HG02870 (cell line): ENCODE results near the gene SPATA13.
"Not testable (repeated sequence)": the region's sequence is repeated elsewhere in the genome, so short reads cannot be mapped to it uniquely, and the experiment has no call there.

Experiments used
- ATAC-seq: cut with Tn5 transposase; IDR thresholded peaks from one replicate; pipeline ENCODE4 v1.9.1; 2021; ENCODE audit warnings: mild to moderate bottlenecking, moderate library complexity; ENCODE audit not compliant: unreplicated experiment

SPATA13 gene

GRCh38 chr13:24306632-24307031 is 146.1 kb downstream of the SPATA13 start:
- ATAC-seq: no peak

GRCh38 chr13:24307211-24308067 is 146.9 kb downstream of the SPATA13 start:
- no peak for ATAC-seq

- no peak for ATAC-seq
Measured at GRCh38 chr13:24308068-24308445, 147.5 kb downstream of the SPATA13 start.

GRCh38 chr13:24308488-24309020 is 148.0 kb downstream of the SPATA13 start:
- no peak for ATAC-seq

- not testable (repeated sequence) for ATAC-seq
Measured at GRCh38 chr13:24309300-24309699, 148.8 kb downstream of the SPATA13 start, which contains the start of gene C1QTNF9. C1QTNF9 (plus strand) TSS chr13:24309580; CDS start chr13:24316004, 6,424 bp downstream.

GRCh38 chr13:24313439-24313838 is 152.9 kb downstream of the SPATA13 start:
- ATAC-seq: no peak

GRCh38 chr13:24317835-24318234 is 157.3 kb downstream of the SPATA13 start:
- not testable (repeated sequence) for ATAC-seq

- ATAC-seq: not testable (repeated sequence)
Measured at GRCh38 chr13:24318878-24319277, 158.4 kb downstream of the SPATA13 start.

- not testable (repeated sequence) for ATAC-seq
Measured at GRCh38 chr13:24319641-24320040, 159.1 kb downstream of the SPATA13 start.

GRCh38 chr13:24321416-24321815 is 160.9 kb downstream of the SPATA13 start:
- ATAC-seq: not testable (repeated sequence)

- not testable (repeated sequence) for ATAC-seq
Measured at GRCh38 chr13:24322470-24322869, 161.9 kb downstream of the SPATA13 start.

GRCh38 chr13:24323036-24323738 is 162.7 kb downstream of the SPATA13 start:
- ATAC-seq: no peak

GRCh38 chr13:24323739-24324075 is 163.2 kb downstream of the SPATA13 start:
- no peak for ATAC-seq

GRCh38 chr13:24327598-24327997 is 167.1 kb downstream of the SPATA13 start:
- not testable (repeated sequence) for ATAC-seq

GRCh38 chr13:24328145-24328544 is 167.6 kb downstream of the SPATA13 start:
- no peak for ATAC-seq

GRCh38 chr13:24338721-24339120 is 178.2 kb downstream of the SPATA13 start:
- no peak for ATAC-seq

GRCh38 chr13:24339937-24340607 is 179.6 kb downstream of the SPATA13 start:
- no peak for ATAC-seq

- ATAC-seq: no peak
Measured at GRCh38 chr13:24340608-24340955, 180.1 kb downstream of the SPATA13 start.

GRCh38 chr13:24341439-24341838 is 180.9 kb downstream of the SPATA13 start:
- ATAC-seq: no peak

GRCh38 chr13:24348385-24348784 is 187.9 kb downstream of the SPATA13 start:
- no peak for ATAC-seq

- no peak for ATAC-seq
Measured at GRCh38 chr13:24348797-24349515, 188.4 kb downstream of the SPATA13 start.
